Measurements from ENCODE around the gene ZNF691.

Gene ZNF691

DNA sequence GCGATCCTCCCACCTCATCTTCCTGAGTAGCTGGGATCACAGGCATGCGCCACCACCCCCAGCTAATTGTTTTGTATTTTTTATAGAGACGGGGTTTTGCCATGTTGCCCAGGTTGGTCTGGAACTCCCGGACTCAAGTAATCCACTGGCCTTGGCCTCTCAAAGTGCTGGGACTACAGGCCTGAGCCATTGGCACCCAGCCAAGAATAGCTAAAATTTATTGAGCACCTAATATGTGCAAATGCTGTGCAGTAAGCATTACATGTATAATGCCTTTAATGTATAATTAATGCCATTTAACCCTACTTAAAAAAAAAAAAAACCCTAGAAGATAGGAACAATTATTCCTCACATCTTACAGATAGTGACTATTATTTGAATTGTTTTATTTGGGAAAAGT is 42.9 kb downstream of the ZNF691 start:
- TF ChIP-seq FOXP2 (optimal IDR thresholded peaks at IDR 0.05; ENCODE audit: borderline replicate concordance, extremely low read depth, extremely low read length, insufficient read depth) (no peak), TAF1 (IDR thresholded peaks at IDR 0.05; ENCODE audit: borderline replicate concordance, insufficient read depth, low read length) (no peak), POLR2AphosphoS5 (IDR thresholded peaks at IDR 0.05; ENCODE audit: low read depth, low read length) (no peak), SIN3A (IDR thresholded peaks at IDR 0.05; ENCODE audit: borderline replicate concordance, insufficient read depth, low read length) (no peak), REST (IDR thresholded peaks at IDR 0.05; ENCODE audit: insufficient read depth in 1 of 2, low read depth in 2 of 2, low read length in 2 of 2) (no peak)

GRCh38 chr1:42891465-42892138 is 45.2 kb downstream of the ZNF691 start:
- no peak for TF ChIP-seq FOXP2 (optimal IDR thresholded peaks at IDR 0.05; ENCODE audit: borderline replicate concordance, extremely low read depth, extremely low read length, insufficient read depth)
- TF ChIP-seq REST (IDR thresholded peaks at IDR 0.05; ENCODE audit: insufficient read depth in 1 of 2, low read depth in 2 of 2, low read length in 2 of 2) = no peak
- TF ChIP-seq SIN3A (IDR thresholded peaks at IDR 0.05; ENCODE audit: borderline replicate concordance, insufficient read depth, low read length) = no peak
- TF ChIP-seq TAF1 (IDR thresholded peaks at IDR 0.05; ENCODE audit: borderline replicate concordance, insufficient read depth, low read length) = no peak
- TF ChIP-seq POLR2AphosphoS5 (IDR thresholded peaks at IDR 0.05; ENCODE audit: low read depth, low read length) = no peak
